Fibroblast of skin of right quadriceps (primary cell): ENCODE measurements around the gene KCTD8.

Experiments
- DNase-seq: peaks from one replicate; pipeline ENCODE4 v3.0.0-alpha.2; 2013

KCTD8 gene

DNA sequence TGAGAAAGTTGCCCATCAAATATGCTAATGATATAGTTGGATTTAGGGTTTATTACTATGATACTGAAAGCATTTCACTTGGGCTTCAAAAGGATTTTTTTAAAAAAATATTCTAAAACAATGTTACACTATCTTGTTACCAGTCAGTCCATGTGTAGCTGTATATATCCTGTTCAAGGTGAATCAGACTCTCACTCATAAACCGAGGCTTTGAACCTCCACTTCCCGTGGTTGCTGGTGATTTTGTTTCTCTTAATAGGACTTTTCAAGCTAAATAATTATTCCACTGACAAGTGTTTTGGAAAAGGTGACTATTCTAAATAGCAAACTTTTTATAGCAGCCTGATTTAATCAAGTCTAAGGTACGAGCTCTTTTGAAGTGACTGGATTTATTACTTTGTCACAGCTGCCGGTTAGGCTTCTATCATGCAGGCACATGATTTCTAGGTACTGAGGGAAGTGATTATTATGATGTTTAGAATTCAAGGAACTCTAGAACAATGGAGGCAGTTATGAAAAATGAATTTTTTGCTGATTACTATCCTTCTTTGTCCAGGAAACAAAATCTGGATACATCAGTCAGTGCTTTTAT, 287.7 kb downstream of the KCTD8 start:
- DNase-seq: no peak

DNA sequence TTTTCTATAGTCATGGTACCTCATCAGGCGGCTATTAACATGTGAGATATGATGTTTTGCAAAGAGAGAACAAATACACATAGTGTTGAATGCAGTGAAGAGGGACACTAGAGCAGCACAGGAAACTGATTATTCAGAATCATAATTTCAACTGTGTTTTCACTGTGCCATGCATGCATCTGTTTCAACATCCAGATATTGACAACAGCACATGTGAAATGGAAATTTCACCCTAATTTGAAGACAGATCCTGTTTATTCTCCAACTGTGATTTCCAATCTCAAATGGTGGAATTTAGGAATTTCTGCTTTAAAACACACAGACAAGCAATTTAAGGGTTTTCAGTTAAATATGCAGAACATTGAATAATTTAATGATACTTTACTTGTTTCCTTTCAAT, 288.6 kb downstream of the KCTD8 start:
- DNase-seq: no peak

GRCh38 chr4:44157611-44158277, 290.9 kb downstream of the KCTD8 start:
- DNase-seq: peak; percentile 10

DNA sequence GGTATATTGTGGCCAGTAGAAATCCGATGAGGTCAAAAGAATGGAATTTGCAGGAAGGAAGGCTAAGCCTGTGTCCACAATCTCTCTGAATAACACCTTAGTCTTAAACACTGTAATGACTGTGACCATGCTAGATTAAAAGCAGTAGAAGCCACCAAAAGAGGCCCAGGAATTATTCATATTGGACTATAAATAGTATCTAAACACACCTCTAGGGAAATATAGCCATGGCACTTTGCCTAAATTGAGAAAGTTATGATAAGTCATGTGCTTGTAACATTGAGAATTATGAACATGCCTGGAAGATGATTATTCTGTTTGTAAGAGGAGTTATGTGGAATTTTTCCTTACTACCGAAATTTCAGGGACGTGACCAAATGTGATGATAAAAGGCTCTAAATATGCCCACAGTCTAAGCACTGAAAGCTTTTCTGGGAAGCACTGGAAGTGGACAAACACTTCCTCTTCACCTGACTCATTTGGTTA, 298.5 kb downstream of the KCTD8 start:
- DNase-seq: peak; percentile 42

- DNase-seq: no peak
Measured at GRCh38 chr4:44149282-44149681, 299.3 kb downstream of the KCTD8 start.

DNA sequence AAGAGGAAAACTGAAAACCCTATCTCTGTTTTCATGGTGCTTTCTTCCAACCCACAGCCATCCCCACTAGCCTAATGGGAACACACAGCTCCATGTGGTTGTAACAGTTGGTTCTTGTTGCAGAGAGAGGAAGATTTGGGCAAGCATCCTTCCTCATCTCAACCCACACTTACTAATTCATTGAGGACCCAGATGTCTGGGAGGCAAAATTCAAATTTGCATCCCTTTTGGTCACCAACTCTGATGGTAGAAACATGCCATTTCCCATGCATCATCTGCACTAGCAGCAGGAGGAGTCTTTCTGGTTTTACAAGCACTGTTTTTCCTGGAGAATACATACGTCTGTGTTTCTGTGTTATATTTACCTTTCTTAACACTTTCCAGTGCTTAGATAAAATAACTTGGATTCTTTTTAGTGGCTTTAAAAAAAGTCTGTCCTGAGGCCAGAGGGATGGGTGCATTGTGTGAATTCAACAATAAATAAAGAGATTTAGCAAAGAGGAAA, 301.0 kb downstream of the KCTD8 start:
- no peak for DNase-seq

GRCh38 chr4:44146516-44146915, 302.1 kb downstream of the KCTD8 start:
- DNase-seq: no peak

GRCh38 chr4:44145868-44146267, 302.7 kb downstream of the KCTD8 start:
- DNase-seq: no peak

DNA sequence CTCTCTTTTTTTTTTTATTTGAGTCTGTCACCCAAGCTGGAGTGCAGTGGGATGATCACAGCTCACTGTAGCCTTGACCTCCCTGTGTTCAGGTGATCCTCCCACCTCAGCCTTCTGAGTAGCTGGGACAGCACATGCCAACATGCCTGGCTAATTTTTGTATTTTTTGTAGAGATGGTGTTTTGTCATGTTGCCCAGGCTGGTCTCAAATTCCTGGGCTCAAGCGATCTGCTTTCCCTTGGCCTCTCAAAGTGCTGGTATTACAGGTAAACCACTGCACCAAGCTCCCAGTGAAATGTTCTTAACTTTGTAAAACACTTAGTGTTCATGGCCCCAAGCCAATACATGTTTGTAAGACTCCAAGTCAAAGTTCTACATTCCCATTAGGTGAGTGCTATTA, 316.1 kb downstream of the KCTD8 start:
- no peak for DNase-seq
